ENCODE measurements around the gene JAM3.

JAM3 gene

GRCh38 chr11:134118006-134118405 is 49.1 kb downstream of the JAM3 start:
- no peak for DNase-seq

GRCh38 chr11:134119094-134119493 is 50.2 kb downstream of the JAM3 start:
- DNase-seq = no peak

- no peak for DNase-seq
Observed at GRCh38 chr11:134120143-134120850, 51.4 kb downstream of the JAM3 start.

- DNase-seq = no peak
Observed at GRCh38 chr11:134120921-134121526, 52.2 kb downstream of the JAM3 start.

- DNase-seq = no peak
Observed at GRCh38 chr11:134124660-134125451, 56.0 kb downstream of the JAM3 start.

GRCh38 chr11:134125507-134125906 is 56.6 kb downstream of the JAM3 start:
- DNase-seq = no peak

GRCh38 chr11:134126217-134126822 is 57.4 kb downstream of the JAM3 start:
- DNase-seq = no peak

- no peak for DNase-seq
Observed at GRCh38 chr11:134131628-134132244, 62.9 kb downstream of the JAM3 start.

GRCh38 chr11:134132808-134133207 is 63.9 kb downstream of the JAM3 start:
- no peak for DNase-seq

GRCh38 chr11:134134167-134134566 is 65.3 kb downstream of the JAM3 start:
- DNase-seq = no peak

GRCh38 chr11:134138376-134138775 is 69.5 kb downstream of the JAM3 start:
- DNase-seq = no peak

- DNase-seq = no peak
Observed at GRCh38 chr11:134139303-134139872, 70.5 kb downstream of the JAM3 start.

GRCh38 chr11:134139873-134140331 is 71.0 kb downstream of the JAM3 start:
- DNase-seq = no peak

GRCh38 chr11:134140961-134141490 is 72.2 kb downstream of the JAM3 start:
- DNase-seq = no peak

GRCh38 chr11:134142536-134142935 is 73.7 kb downstream of the JAM3 start:
- no peak for DNase-seq

- no peak for DNase-seq
Observed at GRCh38 chr11:134143801-134144200, 74.9 kb downstream of the JAM3 start.

- DNase-seq = no peak
Observed at GRCh38 chr11:134144744-134145143, 75.9 kb downstream of the JAM3 start.

- no peak for DNase-seq
Observed at GRCh38 chr11:134145715-134146114, 76.8 kb downstream of the JAM3 start.

GRCh38 chr11:134146598-134146997 is 77.7 kb downstream of the JAM3 start:
- DNase-seq = no peak

GRCh38 chr11:134149371-134149770 is 80.5 kb downstream of the JAM3 start:
- DNase-seq = no peak

- no peak for DNase-seq
Observed at GRCh38 chr11:134150195-134150903, 81.5 kb downstream of the JAM3 start.
